Measurements from ENCODE around the gene OGDH. TPM values are rescaled to one million over a fixed set of nuclear protein-coding genes. Genes with fewer than 3 reads are reported as not detected.

Gene OGDH
- total RNA-seq, 2 experiments from 2014 or later: 78.6 to 85.6 TPM

DNA sequence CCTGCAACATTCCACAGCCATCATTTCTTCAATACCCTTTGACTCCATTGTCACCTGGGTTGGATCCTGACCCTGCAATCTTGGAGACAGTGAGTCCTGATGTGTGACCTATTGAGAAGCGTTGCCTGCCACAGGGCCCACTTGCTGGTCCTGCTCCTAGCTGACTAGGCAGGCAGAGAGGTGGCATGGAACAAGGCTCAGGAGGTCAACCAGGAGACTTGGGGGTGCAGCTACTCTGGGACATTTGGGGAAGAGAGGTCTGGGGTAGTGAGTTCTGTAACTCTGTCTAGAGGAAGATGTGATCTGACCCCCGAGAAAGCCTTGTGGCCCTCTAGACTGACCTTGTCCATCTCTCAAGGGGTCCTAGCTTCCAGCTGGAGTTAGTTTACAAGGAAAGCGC lies 144.0 kb downstream of the OGDH start:
- ChIA-PET POLR2A (interaction anchor here (0.9 to 3.2 kb wide), 11 partner anchors 13 to 361 kb away, joined by 3 to 18 read pairs (median 5); partner anchors contain the start of genes H2AZ2, OGDH, PPIA and TBRG4), CTCF (interaction anchor here (1.0 to 1.5 kb wide), 6 partner anchors 15 to 385 kb away, joined by 3 to 4 read pairs (median 3); partner anchors contain the start of gene DDX56)
- intact Hi-C loops (cut with micrococcal nuclease): loop anchor here (10.0 kb wide), 1 partner anchor 166 kb away; the partner anchor contains the start of gene TMED4
- peaks cover 43% of the 10 kb centered on the region for H3K4me1 Mint-ChIP-seq (ENCODE audit: low read depth)
- DNase-seq (no peak), ATAC-seq (no peak)
- H3K9me3 Mint-ChIP-seq: no peaks in the 10 kb centered on the region
- peak overlapping the region; percentile 82 for H3K27ac Mint-ChIP-seq
- peaks cover 24% of the 10 kb centered on the region for H3K36me3 Mint-ChIP-seq (ENCODE audit: low read depth)
- TF ChIP-seq, protein P1, sequence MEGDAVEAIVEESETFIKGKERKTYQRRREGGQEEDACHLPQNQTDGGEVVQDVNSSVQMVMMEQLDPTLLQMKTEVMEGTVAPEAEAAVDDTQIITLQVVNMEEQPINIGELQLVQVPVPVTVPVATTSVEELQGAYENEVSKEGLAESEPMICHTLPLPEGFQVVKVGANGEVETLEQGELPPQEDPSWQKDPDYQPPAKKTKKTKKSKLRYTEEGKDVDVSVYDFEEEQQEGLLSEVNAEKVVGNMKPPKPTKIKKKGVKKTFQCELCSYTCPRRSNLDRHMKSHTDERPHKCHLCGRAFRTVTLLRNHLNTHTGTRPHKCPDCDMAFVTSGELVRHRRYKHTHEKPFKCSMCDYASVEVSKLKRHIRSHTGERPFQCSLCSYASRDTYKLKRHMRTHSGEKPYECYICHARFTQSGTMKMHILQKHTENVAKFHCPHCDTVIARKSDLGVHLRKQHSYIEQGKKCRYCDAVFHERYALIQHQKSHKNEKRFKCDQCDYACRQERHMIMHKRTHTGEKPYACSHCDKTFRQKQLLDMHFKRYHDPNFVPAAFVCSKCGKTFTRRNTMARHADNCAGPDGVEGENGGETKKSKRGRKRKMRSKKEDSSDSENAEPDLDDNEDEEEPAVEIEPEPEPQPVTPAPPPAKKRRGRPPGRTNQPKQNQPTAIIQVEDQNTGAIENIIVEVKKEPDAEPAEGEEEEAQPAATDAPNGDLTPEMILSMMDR (IDR thresholded peaks at IDR 0.05): no peak
- peak overlapping the region; percentile 83 for H3K4me3 Mint-ChIP-seq
- H3K27me3 Mint-ChIP-seq: no peaks in the 10 kb centered on the region

DNA sequence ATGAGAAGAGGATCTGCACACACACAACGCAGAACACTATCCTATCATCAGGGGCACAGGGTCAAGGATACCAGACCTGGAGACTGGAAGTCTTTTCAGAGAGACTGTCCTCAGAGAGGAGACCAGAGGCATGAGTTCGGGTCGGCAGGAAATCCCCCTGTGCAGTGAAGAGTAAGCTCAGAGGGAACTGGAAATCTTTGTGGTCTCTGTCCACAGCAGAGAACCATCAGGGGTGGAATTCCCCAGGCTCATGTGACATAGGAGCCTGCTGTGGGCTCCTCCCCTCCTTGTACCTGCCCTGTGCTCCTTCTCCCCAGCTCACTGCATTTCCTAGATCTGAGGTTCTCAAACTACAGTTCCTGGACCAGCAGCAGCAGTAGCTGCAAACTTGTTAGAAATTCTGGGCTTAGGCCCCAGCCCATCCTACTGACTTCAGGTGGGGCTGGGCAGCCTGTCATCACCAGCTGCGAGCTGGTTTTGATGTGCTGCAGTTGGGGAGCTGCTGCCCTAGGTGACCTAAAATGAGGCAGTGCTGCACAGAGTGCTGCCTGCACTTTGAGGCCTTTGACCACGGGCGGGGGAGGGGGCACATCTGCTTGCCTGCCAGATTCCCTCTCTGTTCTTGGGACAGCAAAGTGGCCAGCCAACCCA lies 144.6 kb downstream of the OGDH start:
- peak overlapping the region; percentile 83 for H3K4me3 Mint-ChIP-seq
- H3K27ac Mint-ChIP-seq: peak overlapping the region; percentile 82
- CTCF ChIA-PET: interaction anchor here (0.9 to 1.3 kb wide), 6 partner anchors 97 to 385 kb away, joined by 3 to 5 read pairs (median 3); partner anchors contain the start of genes DDX56 and H2AZ2
- H3K4me1 Mint-ChIP-seq (ENCODE audit: low read depth): peaks cover 44% of the 10 kb centered on the region
- peaks cover 24% of the 10 kb centered on the region for H3K36me3 Mint-ChIP-seq (ENCODE audit: low read depth)
- no peaks in the 10 kb centered on the region for H3K9me3 Mint-ChIP-seq
- no peaks in the 10 kb centered on the region for H3K27me3 Mint-ChIP-seq
- TF ChIP-seq, protein P1 (IDR thresholded peaks at IDR 0.05): no peak
- DNase-seq (peak; percentile 74), ATAC-seq (peak; percentile 32)
- POLR2A ChIA-PET: interaction anchor here (0.9 to 3.2 kb wide), 10 partner anchors 13 to 145 kb away, joined by 3 to 18 read pairs (median 6); partner anchors contain the start of genes H2AZ2, OGDH and PPIA
- intact Hi-C loops (cut with micrococcal nuclease): loop anchor here (10.0 kb wide), 1 partner anchor 166 kb away; the partner anchor contains the start of gene TMED4

DNA sequence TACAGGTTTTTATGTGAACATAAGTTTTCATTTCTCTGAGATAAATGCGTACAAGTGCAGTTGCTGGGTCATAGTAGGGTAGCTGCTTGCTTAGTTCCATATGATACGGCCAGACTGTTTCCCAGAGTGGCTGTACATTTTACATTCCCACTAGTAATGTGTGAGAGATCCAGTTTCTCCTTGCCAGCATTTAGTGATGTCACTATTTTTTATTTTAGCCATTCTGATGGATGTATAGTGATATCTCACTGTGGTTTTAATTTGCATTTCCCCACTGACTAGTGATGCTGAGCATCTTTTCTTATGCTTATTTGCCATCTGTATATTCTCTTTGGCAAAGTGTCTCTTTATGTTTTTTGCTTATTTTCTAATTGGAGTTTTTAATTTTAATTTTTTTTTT lies 146.4 kb downstream of the OGDH start:
- intact Hi-C loops (cut with micrococcal nuclease): loop anchor here (10.0 kb wide), 1 partner anchor 168 kb away; the partner anchor contains the start of gene TMED4
- peaks cover 31% of the 10 kb centered on the region for H3K36me3 Mint-ChIP-seq (ENCODE audit: low read depth)
- no peak for ATAC-seq
- no peak for DNase-seq
- H3K27ac Mint-ChIP-seq: no peak overlapping the region
- no peaks in the 10 kb centered on the region for H3K9me3 Mint-ChIP-seq
- H3K27me3 Mint-ChIP-seq: no peaks in the 10 kb centered on the region
- H3K4me1 Mint-ChIP-seq (ENCODE audit: low read depth): peaks cover 40% of the 10 kb centered on the region
- ChIA-PET POLR2A (no interaction called here), CTCF (no interaction called here)
- H3K4me3 Mint-ChIP-seq: no peak overlapping the region
- TF ChIP-seq, protein P1 (IDR thresholded peaks at IDR 0.05): no peak

DNA sequence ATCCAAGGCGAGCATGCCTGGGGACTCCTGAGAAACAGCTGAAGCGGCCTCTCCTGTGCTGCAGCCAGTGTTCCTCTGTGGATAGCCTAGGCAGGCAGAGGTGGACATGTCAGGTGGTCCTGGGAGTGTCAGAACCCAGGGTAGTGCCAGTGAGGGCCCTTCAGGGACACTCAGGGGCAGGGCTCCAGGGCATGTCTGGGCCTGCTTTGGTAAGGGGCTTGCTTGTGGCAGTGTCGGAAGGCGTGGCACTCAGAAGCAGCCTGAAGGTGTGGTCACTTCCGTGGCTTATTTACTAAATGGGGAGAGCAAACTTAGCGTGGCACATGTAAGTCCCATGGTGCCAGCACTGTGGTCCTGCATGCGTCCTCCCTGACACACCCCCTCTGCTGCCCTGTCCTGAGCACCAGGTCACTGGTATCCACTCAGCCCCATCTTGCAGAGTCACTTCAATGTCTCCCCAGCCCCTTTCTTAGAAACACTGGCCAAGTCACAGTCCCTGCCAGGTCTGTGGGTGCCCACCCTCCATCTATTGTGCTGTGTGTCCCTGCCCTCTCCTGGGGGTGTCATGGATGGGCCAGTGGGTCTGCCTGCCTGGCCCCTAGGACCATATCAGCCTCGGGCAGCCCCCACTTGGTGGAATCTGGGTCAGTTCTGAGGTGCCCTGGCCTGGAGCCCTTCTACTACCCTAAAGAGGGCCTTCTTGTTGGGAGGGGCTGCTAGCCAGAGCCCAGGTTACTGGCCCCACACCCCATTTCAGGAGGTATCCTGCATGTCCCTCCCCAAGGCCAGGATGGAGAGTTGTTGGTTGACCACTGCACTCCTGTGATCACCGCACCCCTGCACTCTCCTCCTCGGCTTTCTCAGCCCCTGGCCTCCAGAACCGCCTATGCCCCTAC lies 148.6 kb downstream of the OGDH start:
- ATAC-seq (no peak), DNase-seq (no peak)
- H3K27ac Mint-ChIP-seq: no peak overlapping the region
- peaks cover 33% of the 10 kb centered on the region for H3K4me1 Mint-ChIP-seq (ENCODE audit: low read depth)
- ChIA-PET CTCF (no interaction called here), POLR2A (interaction anchor here (1.2 kb wide), 1 partner anchor 15 kb away, joined by 3 read pairs; no protein-coding TSS in a partner anchor)
- intact Hi-C loops (cut with micrococcal nuclease): loop anchor here (10.0 kb wide), 1 partner anchor 170 kb away; the partner anchor contains the start of gene TMED4
- TF ChIP-seq, protein P1 (IDR thresholded peaks at IDR 0.05): no peak
- no peaks in the 10 kb centered on the region for H3K27me3 Mint-ChIP-seq
- peaks cover 30% of the 10 kb centered on the region for H3K36me3 Mint-ChIP-seq (ENCODE audit: low read depth)
- no peaks in the 10 kb centered on the region for H3K9me3 Mint-ChIP-seq
- H3K4me3 Mint-ChIP-seq: no peak overlapping the region

Data from activated CD8-positive, alpha-beta T cell treated with anti-CD3 and anti-CD28 coated beads for 36 hours (primary cell).